AG09319 (cell line): Measurements from ENCODE around the gene MARCO.

ENCODE experiments used
- DNase-seq: peaks from one replicate; pipeline ENCODE4 v3.0.0-alpha.2; 2010; ENCODE audit warnings: low read depth; ENCODE audit errors: extremely low read depth
- TF ChIP-seq, protein P1 (sequence below): IDR thresholded peaks from 2 replicates; pipeline ENCODE4 v1.5.1; 2011; ENCODE audit warnings: low read depth, mild to moderate bottlenecking, inconsistent platforms, low read length, moderate library complexity

The MARCO gene

DNA sequence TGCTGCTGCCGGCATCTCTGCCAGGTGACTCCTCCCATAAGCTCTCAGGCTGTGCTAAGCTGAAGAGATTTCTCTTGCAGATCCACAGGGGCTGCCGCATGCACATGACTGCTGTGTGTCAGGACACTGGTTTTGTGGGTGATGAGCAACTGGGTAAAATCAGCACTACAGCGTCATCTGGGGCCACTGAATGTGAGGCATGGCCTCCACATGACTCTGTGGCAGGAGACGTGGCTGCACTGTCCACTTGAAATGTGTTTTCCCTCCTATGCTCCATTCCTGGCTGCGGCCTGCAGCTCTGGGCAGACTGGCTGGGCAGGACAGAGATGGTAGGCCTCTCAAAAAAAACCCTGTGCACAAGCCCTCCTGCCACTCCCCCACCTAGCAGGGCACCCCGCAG is 63.6 kb downstream of the MARCO start:
- DNase-seq = no peak
- TF ChIP-seq, protein P1, sequence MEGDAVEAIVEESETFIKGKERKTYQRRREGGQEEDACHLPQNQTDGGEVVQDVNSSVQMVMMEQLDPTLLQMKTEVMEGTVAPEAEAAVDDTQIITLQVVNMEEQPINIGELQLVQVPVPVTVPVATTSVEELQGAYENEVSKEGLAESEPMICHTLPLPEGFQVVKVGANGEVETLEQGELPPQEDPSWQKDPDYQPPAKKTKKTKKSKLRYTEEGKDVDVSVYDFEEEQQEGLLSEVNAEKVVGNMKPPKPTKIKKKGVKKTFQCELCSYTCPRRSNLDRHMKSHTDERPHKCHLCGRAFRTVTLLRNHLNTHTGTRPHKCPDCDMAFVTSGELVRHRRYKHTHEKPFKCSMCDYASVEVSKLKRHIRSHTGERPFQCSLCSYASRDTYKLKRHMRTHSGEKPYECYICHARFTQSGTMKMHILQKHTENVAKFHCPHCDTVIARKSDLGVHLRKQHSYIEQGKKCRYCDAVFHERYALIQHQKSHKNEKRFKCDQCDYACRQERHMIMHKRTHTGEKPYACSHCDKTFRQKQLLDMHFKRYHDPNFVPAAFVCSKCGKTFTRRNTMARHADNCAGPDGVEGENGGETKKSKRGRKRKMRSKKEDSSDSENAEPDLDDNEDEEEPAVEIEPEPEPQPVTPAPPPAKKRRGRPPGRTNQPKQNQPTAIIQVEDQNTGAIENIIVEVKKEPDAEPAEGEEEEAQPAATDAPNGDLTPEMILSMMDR = no peak

DNA sequence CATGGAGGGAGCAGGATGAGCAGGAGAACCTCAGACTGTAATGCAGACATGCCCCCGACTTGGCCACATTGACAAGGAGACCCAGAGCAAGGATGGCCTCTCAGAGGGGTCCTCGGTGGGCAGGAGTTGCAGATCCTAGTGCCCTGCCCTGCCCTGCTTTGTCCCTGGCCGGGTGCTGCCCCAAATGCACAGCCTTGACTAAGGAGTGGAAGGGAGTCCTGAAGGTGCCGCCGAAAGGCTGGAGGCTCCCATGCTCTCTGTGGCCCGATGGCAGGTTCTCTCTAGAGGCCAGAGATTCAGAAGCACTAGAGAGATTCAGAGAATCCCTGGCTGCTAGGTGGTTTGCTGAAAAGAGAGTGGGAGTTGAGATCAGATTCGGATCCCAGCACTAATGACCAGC is 64.4 kb downstream of the MARCO start:
- TF ChIP-seq, protein P1 = no peak

DNA sequence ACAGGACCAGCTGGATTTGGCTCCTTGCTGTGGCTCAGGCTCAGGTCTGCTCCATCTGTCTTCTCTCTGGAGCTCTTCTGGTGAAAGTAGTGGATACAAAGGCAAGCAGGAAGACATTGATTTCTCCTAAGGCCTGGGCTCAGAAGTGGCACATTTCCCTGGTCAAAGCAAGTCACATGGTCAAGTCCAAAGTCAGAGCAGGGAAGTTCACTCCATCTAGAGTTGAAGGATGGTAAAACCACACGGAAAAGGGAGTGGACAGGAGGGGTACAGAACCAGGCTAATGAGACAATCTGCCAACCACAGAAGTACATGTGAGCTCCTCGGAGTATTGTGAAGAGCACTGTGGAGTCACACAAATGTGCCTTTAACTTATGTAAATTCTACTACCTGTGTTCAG is 66.1 kb downstream of the MARCO start:
- no peak for DNase-seq
- TF ChIP-seq, protein P1 = no peak

More for the DNA sequence above, 64.4 kb downstream of the MARCO start:
- no peak for DNase-seq

DNA sequence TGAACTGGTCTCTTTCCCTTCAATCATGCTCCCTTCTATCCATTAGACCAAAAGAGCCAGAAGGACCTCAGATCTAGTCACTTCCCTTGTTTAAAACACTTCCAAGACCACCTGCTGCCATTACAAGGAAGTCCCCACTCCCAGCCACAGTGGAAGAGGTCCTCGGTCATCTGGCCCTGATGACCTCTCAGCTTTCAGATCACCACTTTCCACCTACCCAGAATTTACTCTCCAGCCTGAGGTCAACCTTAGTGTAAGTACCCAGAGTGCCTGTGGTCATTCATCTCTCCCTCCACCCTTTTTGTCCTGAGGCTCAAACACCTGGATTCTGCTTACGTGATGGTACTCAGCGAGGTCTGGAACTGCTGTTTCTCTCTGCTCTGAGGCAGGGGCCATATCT is 67.1 kb downstream of the MARCO start:
- TF ChIP-seq, protein P1 = no peak
- no peak for DNase-seq

DNA sequence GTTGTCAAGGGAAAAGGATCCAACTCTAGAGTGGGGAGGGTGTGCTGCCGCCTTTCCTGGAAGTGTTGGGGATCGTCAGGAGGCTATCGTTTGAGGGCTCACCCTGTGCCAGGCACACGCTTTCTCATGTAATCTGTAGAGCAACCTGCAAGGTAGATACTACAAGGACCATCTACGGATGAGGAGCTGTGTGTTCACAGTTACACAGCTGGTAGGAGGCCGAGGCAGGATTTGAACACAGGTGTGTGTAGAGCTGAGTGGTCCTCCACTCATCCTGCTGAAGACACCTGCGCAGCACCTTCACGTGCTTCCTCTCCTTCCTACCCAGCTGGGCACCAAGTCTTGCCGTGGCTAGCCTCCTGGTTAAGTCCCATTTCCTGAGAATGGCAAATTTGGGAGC is 68.3 kb downstream of the MARCO start:
- DNase-seq = no peak
- TF ChIP-seq, protein P1 = no peak

DNA sequence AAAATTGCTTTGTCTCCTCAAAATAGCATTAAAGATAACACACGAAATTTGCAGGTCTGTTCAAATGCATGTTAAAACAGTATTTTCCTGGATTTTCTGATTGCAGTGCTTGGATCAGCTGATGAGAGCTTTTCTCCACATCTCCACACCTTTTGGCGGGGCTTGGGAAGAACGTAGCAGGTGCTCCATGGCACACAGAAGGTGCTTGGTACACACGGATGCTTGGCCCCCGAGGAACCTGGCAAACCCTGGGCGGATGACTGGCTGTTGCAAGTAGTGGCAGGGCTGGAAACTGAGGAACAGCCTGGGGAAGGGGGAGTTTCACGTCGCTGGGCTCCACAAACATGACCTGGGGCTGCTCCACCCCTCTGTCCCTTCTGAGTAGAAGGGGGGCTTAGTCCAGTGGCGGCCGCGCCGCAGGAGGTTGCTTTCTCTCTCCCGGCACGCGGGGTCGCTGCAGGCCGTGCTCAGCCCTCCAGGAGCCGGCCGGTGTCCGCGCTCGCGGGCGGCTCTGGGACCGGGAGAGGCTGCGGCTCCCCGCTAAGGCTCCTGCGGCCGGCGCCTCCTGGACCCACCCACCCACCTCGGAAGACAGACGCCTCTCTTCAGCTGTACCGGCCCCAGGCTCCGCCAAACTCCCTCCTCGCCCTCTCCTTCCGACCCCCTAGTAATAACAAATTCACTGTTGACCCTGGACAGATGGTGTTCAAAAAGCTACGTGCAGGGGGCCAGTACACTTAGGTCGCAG is 69.3 kb downstream of the MARCO start:
- TF ChIP-seq, protein P1 = peak; percentile 48
- peak; percentile 3 for DNase-seq

DNA sequence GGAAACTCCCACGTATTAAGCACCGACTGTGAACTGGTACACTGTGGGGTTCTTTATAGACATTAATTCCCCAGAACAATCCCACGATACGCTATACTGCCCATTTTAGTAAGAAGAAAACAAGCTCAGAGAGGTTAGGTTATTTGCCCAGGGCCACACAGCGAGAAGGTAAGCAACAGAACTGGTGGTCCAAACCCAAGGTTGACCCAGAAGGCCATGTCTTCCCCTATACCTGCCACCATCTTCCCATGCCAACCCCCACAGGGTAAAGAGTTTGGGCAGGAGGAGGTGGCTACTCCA is 69.9 kb downstream of the MARCO start:
- no peak for DNase-seq
- TF ChIP-seq, protein P1 = no peak
